HG03342 (cell line): ENCODE measurements around the gene TMEM178B.
"Not testable (repeated sequence)": the region's sequence is repeated elsewhere in the genome, so short reads cannot be mapped to it uniquely, and the experiment has no call there.

Experiments
- ATAC-seq: cut with Tn5 transposase; IDR thresholded peaks from one replicate; pipeline ENCODE4 v1.9.1; 2021; ENCODE audit warnings: mild to moderate bottlenecking, moderate library complexity; ENCODE audit not compliant: unreplicated experiment

TMEM178B gene

GRCh38 chr7:141178486-141179135 lies 104.7 kb downstream of the TMEM178B start:
- no peak for ATAC-seq

- no peak for ATAC-seq
Measured at GRCh38 chr7:141181812-141182211, 107.9 kb downstream of the TMEM178B start.

GRCh38 chr7:141184532-141185190 lies 110.8 kb downstream of the TMEM178B start:
- ATAC-seq: no peak

GRCh38 chr7:141185369-141185967 lies 111.6 kb downstream of the TMEM178B start:
- ATAC-seq: no peak

GRCh38 chr7:141189231-141189630 lies 115.4 kb downstream of the TMEM178B start:
- ATAC-seq: no peak

GRCh38 chr7:141190495-141190894 lies 116.6 kb downstream of the TMEM178B start:
- no peak for ATAC-seq

GRCh38 chr7:141191277-141191676 lies 117.4 kb downstream of the TMEM178B start:
- no peak for ATAC-seq

GRCh38 chr7:141193066-141193465 lies 119.2 kb downstream of the TMEM178B start:
- ATAC-seq: no peak

- not testable (repeated sequence) for ATAC-seq
Measured at GRCh38 chr7:141195722-141196121, 121.9 kb downstream of the TMEM178B start.

- ATAC-seq: no peak
Measured at GRCh38 chr7:141198194-141198958, 124.5 kb downstream of the TMEM178B start.

- ATAC-seq: no peak
Measured at GRCh38 chr7:141200191-141201108, 126.6 kb downstream of the TMEM178B start.

GRCh38 chr7:141201145-141201885 lies 127.5 kb downstream of the TMEM178B start:
- no peak for ATAC-seq

GRCh38 chr7:141202535-141202934 lies 128.7 kb downstream of the TMEM178B start:
- no peak for ATAC-seq

GRCh38 chr7:141203177-141203576 lies 129.3 kb downstream of the TMEM178B start:
- ATAC-seq: no peak

GRCh38 chr7:141203586-141203985 lies 129.7 kb downstream of the TMEM178B start:
- no peak for ATAC-seq

GRCh38 chr7:141207661-141208060 lies 133.8 kb downstream of the TMEM178B start:
- ATAC-seq: no peak

GRCh38 chr7:141208539-141208938 lies 134.7 kb downstream of the TMEM178B start:
- ATAC-seq: no peak

GRCh38 chr7:141209454-141209853 lies 135.6 kb downstream of the TMEM178B start:
- ATAC-seq: no peak

- no peak for ATAC-seq
Measured at GRCh38 chr7:141210862-141211261, 137.0 kb downstream of the TMEM178B start.

- ATAC-seq: no peak
Measured at GRCh38 chr7:141213226-141213625, 139.4 kb downstream of the TMEM178B start.
